ENCODE data around the gene SYT9.

SYT9 gene

DNA sequence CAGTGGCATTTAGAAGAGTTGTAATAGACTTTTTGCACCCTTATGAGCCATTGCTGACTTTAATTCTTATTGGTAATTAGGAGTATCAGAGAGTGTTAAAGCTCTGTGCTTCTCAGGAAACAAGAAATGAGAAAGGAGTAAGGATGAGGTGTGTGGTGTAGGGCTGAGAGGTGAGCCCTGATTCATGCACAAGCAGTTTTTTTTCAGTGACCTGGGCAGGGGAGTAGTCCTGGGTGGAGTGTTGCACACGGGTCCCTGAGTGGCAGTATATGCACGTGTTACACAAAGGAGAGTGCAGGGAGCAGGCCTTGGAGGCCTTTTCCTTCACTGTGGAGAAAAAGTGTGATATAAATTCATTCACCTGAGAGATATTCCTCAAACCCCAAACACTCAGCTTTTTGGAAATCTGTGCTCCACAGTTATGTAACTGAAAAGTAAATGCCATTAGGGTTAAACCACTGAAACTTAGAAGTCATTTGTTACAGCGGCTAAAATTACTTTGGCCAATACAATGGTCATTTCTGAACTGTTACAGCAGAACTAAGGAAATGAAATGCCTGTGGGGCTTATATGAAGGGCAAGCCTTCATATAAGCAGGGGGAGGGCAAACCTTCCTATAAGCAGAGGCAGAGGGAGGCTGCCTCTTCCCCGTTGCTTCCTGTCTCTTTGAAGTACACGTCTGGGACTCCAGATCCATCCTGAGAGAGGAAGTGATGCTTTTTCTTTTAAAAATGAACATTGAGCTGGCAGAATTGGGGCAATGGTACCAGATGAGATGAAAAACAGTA, 171.0 kb downstream of the SYT9 start:
- DNase-seq: no peak
- no peaks in the 10 kb centered on the region for H3K27me3 ChIP-seq (replicated peaks)
- TF ChIP-seq, protein P1, sequence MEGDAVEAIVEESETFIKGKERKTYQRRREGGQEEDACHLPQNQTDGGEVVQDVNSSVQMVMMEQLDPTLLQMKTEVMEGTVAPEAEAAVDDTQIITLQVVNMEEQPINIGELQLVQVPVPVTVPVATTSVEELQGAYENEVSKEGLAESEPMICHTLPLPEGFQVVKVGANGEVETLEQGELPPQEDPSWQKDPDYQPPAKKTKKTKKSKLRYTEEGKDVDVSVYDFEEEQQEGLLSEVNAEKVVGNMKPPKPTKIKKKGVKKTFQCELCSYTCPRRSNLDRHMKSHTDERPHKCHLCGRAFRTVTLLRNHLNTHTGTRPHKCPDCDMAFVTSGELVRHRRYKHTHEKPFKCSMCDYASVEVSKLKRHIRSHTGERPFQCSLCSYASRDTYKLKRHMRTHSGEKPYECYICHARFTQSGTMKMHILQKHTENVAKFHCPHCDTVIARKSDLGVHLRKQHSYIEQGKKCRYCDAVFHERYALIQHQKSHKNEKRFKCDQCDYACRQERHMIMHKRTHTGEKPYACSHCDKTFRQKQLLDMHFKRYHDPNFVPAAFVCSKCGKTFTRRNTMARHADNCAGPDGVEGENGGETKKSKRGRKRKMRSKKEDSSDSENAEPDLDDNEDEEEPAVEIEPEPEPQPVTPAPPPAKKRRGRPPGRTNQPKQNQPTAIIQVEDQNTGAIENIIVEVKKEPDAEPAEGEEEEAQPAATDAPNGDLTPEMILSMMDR (IDR thresholded peaks at IDR 0.05; ENCODE audit: low read depth, low read length, missing control alignments): no peak
- no peaks in the 10 kb centered on the region for H3K36me3 ChIP-seq (replicated peaks)
- no peak overlapping the region for H3K4me3 ChIP-seq (ENCODE audit: low read depth, low read length)
- in situ Hi-C loops (cut with HindIII; ENCODE audit: low pct_ligation_motif_present, low sequenced_read_pairs): no loop called here
- no peak overlapping the region for H3K27ac ChIP-seq

DNA sequence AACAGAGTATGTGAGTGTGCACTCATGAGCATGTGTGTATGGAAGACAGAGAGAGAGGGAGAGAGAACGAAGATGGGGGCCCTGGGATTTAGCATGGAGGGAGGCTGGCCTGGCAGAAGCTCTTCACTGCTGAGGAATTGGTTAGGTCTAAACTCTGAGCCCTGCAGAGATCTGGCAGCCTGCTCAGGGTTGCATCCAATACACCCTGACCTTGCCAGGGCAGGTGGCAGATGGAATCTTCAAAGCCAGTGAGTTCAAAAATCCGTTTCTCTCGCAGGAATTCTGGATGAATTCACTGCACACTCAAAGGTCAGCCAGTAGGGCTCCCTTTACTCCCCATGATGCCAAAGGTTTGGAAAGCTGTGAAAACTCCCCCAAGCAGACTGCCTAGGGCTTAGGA, 172.2 kb downstream of the SYT9 start:
- Histone ChIP-seq H3K27ac (no peak overlapping the region), H3K36me3 (replicated peaks) (no peaks in the 10 kb centered on the region), H3K4me3 (ENCODE audit: low read depth, low read length) (no peak overlapping the region), H3K27me3 (replicated peaks) (no peaks in the 10 kb centered on the region)
- in situ Hi-C loops (cut with HindIII; ENCODE audit: low pct_ligation_motif_present, low sequenced_read_pairs): no loop called here
- no peak for DNase-seq
- TF ChIP-seq, protein P1 (IDR thresholded peaks at IDR 0.05; ENCODE audit: low read depth, low read length, missing control alignments): no peak

DNA sequence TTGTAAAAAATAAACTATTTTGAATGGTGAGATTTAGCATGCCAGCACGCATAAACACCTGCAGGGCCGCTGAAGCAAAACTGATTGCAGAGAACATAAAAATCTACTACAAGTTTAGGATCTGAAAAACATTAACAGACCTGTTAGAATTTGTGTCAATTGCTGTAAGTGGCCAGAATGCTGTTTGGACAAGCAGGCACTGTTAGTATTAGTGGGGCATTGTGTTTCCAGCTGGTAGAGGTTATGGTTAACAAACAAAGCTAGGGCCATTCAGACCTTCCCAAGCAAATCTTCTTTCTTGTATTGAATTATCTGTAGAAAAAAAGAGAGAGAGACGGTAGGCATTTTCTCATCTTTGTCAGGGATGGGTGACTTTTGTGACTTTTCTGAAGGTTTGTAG, 176.0 kb downstream of the SYT9 start:
- Histone ChIP-seq H3K27me3 (replicated peaks) (no peaks in the 10 kb centered on the region), H3K36me3 (replicated peaks) (no peaks in the 10 kb centered on the region), H3K4me3 (ENCODE audit: low read depth, low read length) (no peak overlapping the region), H3K27ac (no peak overlapping the region)
- TF ChIP-seq, protein P1 (IDR thresholded peaks at IDR 0.05; ENCODE audit: low read depth, low read length, missing control alignments): no peak
- no peak for DNase-seq
- in situ Hi-C loops (cut with HindIII; ENCODE audit: low pct_ligation_motif_present, low sequenced_read_pairs): no loop called here

DNA sequence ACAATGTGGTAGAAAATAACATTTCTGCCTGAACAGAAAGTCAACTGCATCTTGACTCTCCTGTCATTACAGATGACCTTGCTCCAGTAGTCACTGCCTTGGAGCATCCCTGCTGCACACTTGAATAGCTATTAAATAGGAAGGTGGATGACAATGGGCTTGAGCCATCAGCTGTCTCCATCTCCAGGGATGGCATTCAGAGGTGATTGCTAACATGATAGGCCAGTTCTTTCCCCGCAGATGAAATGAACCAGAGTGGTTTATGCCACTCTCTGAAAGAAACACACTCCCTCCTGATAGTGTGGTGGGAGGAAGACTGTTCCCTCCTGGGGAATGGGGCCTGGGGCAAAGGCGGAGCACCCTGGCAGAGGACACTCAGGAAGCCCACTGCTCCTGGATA, 176.5 kb downstream of the SYT9 start:
- DNase-seq: no peak
- Histone ChIP-seq H3K27me3 (replicated peaks) (no peaks in the 10 kb centered on the region), H3K36me3 (replicated peaks) (no peaks in the 10 kb centered on the region), H3K4me3 (ENCODE audit: low read depth, low read length) (no peak overlapping the region), H3K27ac (no peak overlapping the region)
- TF ChIP-seq, protein P1 (IDR thresholded peaks at IDR 0.05; ENCODE audit: low read depth, low read length, missing control alignments): no peak
- in situ Hi-C loops (cut with HindIII; ENCODE audit: low pct_ligation_motif_present, low sequenced_read_pairs): no loop called here

DNA sequence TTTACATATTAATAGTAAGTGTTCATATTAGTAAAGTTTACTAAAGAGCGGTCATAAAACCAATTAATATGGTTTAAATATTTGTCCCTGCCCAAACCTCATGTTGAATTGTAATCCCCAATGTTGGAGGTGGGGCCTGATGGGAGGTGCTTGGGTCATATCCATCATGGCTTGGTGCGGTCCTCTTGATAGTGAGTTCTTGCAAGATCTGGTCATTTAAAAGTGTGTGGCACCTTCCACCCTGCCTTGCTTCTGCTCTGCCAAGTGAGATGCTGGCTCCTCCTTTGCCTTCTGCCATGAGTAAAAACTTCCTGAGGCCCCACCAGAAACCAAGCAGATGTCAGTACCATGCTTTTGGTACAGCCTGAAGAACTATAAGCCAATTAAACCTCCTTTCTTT, 178.8 kb downstream of the SYT9 start:
- TF ChIP-seq, protein P1 (IDR thresholded peaks at IDR 0.05; ENCODE audit: low read depth, low read length, missing control alignments): no peak
- Histone ChIP-seq H3K27ac (no peak overlapping the region), H3K27me3 (replicated peaks) (no peaks in the 10 kb centered on the region), H3K36me3 (replicated peaks) (no peaks in the 10 kb centered on the region), H3K4me3 (ENCODE audit: low read depth, low read length) (no peak overlapping the region)
- DNase-seq: no peak
- in situ Hi-C loops (cut with HindIII; ENCODE audit: low pct_ligation_motif_present, low sequenced_read_pairs): no loop called here

DNA sequence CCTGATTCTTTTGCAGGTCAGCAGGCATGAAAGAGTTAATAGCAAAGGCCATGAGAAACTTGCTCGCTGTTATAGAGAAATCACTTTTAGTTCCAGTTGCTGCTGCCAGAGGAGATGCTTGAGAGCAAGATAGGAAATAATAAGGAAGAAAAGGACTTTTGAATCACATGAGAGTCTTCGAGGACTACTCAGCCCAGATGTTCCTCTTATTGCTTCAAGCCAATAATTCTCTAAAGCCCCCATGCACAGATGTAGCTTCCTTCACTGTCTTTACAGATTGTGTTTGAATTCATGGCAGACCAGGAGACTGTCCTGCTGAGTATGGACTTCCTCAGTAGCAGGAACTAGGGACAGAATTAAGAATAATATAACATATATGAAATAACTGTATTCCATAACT, 183.5 kb downstream of the SYT9 start:
- Histone ChIP-seq H3K4me3 (ENCODE audit: low read depth, low read length) (no peak overlapping the region), H3K27ac (no peak overlapping the region), H3K36me3 (replicated peaks) (no peaks in the 10 kb centered on the region), H3K27me3 (replicated peaks) (no peaks in the 10 kb centered on the region)
- no peak for DNase-seq
- in situ Hi-C loops (cut with HindIII; ENCODE audit: low pct_ligation_motif_present, low sequenced_read_pairs): no loop called here
- TF ChIP-seq, protein P1 (IDR thresholded peaks at IDR 0.05; ENCODE audit: low read depth, low read length, missing control alignments): no peak

Data from brain microvascular endothelial cell (primary cell).